ENCODE results near the gene ABHD15. TPM values are rescaled to one million over a fixed set of nuclear protein-coding genes. Genes with fewer than 3 reads are reported as not detected.

Gene ABHD15
- total RNA-seq: 7.1 and 7.7 TPM in 2 replicates

GRCh38 chr17:29566473-29567303 is at the start of gene ABHD15:
Gene ABHD15 (minus strand): TSS chr17:29567037. CDS start chr17:29566966, 71 bp downstream.

GRCh38 chr17:29592850-29593551 is 26.2 kb upstream of the ABHD15 start, which contains the start of gene ANKRD13B:
Gene ANKRD13B (plus strand): TSS chr17:29593132. CDS start chr17:29593622, 490 bp downstream.

GRCh38 chr17:29589524-29590410 is 22.9 kb upstream of the ABHD15 start, which contains the start of gene GIT1:
Gene GIT1 (minus strand): TSS chr17:29589648. CDS start chr17:29589378, 270 bp downstream.

GRCh38 chr17:29568331-29569244 is 1.8 kb upstream of the ABHD15 start, which contains the start of gene TP53I13:
Gene TP53I13 (plus strand): TSS chr17:29568701. CDS start chr17:29568759, 58 bp downstream.

Other genes with a start within 250 kb of the ABHD15 start
- 25.3 and 31.9 TPM in 2 replicates for gene TAOK1, start 176.7 kb downstream of the ABHD15 start, total RNA-seq
- 29.0 and 40.4 TPM in 2 replicates for gene TP53I13, start 1.7 kb upstream of the ABHD15 start, total RNA-seq
- gene GIT1, start 22.6 kb upstream of the ABHD15 start, total RNA-seq: 31.0 and 43.2 TPM in 2 replicates
- 8.6 and 17.5 TPM in 2 replicates for gene ANKRD13B, start 26.1 kb upstream of the ABHD15 start, total RNA-seq
- gene CORO6, start 55.9 kb upstream of the ABHD15 start, total RNA-seq: 1.3 and 1.9 TPM in 2 replicates